OCI-LY3 (cell line): ENCODE measurements around the gene PON3.

Experiments used
- EZH2phosphoT487 ChIP-seq: fragments of 200-600 bp; shearing (Covaris generic); IDR thresholded peaks from 2 replicates; pipeline ENCODE4 v1.6.1; 2018; ENCODE audit warnings: antibody characterized with exemption, mixed run types, low read depth
- TF ChIP-seq, protein P1 (sequence below): fragments of 200-600, 300-600 bp; sonication (generic); IDR thresholded peaks from 2 replicates; pipeline ENCODE4 v1.5.1; 2014; ENCODE audit warnings: antibody characterized with exemption, low read length, low read depth

DNA sequence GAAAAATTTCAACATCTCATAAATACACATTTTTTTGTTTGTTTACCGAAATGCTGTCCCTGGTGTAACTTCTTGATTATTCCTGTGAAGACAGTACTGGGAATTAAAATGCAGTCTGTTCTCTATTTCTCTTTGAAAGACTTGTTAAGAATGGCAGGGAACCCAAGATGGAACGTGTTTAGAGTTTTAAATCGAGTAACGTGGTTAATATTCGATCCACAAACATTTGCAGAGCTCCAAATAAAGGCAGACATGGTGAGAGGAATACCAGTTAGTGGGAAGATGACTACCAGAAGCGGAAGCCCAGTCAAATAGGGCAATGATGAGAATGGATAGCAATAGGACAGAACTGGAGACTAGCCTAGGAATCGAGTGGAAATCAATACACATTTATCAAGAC lies 6.7 kb downstream of the PON3 start:
- TF ChIP-seq, protein P1, sequence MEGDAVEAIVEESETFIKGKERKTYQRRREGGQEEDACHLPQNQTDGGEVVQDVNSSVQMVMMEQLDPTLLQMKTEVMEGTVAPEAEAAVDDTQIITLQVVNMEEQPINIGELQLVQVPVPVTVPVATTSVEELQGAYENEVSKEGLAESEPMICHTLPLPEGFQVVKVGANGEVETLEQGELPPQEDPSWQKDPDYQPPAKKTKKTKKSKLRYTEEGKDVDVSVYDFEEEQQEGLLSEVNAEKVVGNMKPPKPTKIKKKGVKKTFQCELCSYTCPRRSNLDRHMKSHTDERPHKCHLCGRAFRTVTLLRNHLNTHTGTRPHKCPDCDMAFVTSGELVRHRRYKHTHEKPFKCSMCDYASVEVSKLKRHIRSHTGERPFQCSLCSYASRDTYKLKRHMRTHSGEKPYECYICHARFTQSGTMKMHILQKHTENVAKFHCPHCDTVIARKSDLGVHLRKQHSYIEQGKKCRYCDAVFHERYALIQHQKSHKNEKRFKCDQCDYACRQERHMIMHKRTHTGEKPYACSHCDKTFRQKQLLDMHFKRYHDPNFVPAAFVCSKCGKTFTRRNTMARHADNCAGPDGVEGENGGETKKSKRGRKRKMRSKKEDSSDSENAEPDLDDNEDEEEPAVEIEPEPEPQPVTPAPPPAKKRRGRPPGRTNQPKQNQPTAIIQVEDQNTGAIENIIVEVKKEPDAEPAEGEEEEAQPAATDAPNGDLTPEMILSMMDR: no peak
- TF ChIP-seq EZH2phosphoT487: no peak
